Endothelial cell of umbilical vein (primary cell): Measurements from ENCODE around the gene SLMAP.

Experiments
- CTCF ChIP-seq, 2 donors: IDR thresholded peaks; 1 replicate in 1 of 2; 2 replicates in 1 of 2; pipeline ENCODE4 v1.5.1; 2011; ENCODE audit warnings: low read length in 2 of 2, mild to moderate bottlenecking in 2 of 2, moderate library complexity in 2 of 2, control low read depth in 1 of 2, inconsistent platforms in 1 of 2, low read depth in 1 of 2; ENCODE audit not compliant: insufficient read depth in 1 of 2; ENCODE audit errors: extremely low read depth in 1 of 2
- EZH2 ChIP-seq: IDR thresholded peaks from 2 replicates; pipeline ENCODE4 v1.6.1; 2012; ENCODE audit warnings: borderline replicate concordance, low read depth, mild to moderate bottlenecking, moderate library complexity, low read length, inconsistent platforms; ENCODE audit not compliant: severe bottlenecking
- GATA2 ChIP-seq: IDR thresholded peaks from 2 replicates; pipeline ENCODE4 v1.7.0; 2011; ENCODE audit warnings: low read depth, mild to moderate bottlenecking, moderate library complexity, mixed read lengths, low read length; ENCODE audit not compliant: insufficient read length, insufficient read depth
- JUN ChIP-seq: IDR thresholded peaks from 2 replicates; pipeline ENCODE4 v1.6.1; 2011; ENCODE audit warnings: borderline replicate concordance, low read depth; ENCODE audit not compliant: insufficient read length, insufficient read depth
- MAX ChIP-seq: IDR thresholded peaks from 2 replicates; pipeline ENCODE4 v1.6.1; 2011; ENCODE audit not compliant: insufficient read depth, insufficient read length
- POLR2A ChIP-seq: IDR thresholded peaks from 2 replicates; pipeline ENCODE4 v1.6.1; 2012; ENCODE audit warnings: low read depth, mild to moderate bottlenecking, control low read depth, low read length
- POLR2AphosphoS5 ChIP-seq: IDR thresholded peaks from 2 replicates; pipeline ENCODE4 v1.6.1; 2012; ENCODE audit warnings: low read depth, mild to moderate bottlenecking, control low read depth, low read length, moderate library complexity; ENCODE audit not compliant: insufficient read depth

- TF ChIP-seq JUN = no peak
- TF ChIP-seq MAX = no peak
- no peak for TF ChIP-seq EZH2
- TF ChIP-seq POLR2A = no peak
- TF ChIP-seq CTCF (IDR thresholded peaks at IDR 0.05; ENCODE audit: extremely low read depth in 1 of 2, insufficient read depth in 1 of 2, low read depth in 1 of 2, low read length in 2 of 2) = no peak
- TF ChIP-seq GATA2 = no peak
- no peak for TF ChIP-seq POLR2AphosphoS5
Measured at GRCh38 chr3:57706462-57706861, 49.6 kb upstream of the SLMAP start.
